HEK293 (cell line): Measurements from ENCODE around the gene APRT.
A peak's percentile ranks its signal among the peaks of the same experiment; 100 is the strongest.

Experiments
- HOXC10 ChIP-seq: sonication (generic); formaldehyde crosslinking; IDR thresholded peaks from 2 replicates; pipeline ENCODE4 v1.8.1; 2023; ENCODE audit warnings: mild to moderate bottlenecking, missing genetic modification reagents
- IKZF3 ChIP-seq: fragments of 450-650 bp; IDR thresholded peaks from 2 replicates; pipeline ENCODE4 v1.5.0; 2018; ENCODE audit warnings: missing biosample characterization, mild to moderate bottlenecking, missing genetic modification characterization, moderate library complexity
- KLF17 ChIP-seq: fragments of 450-650 bp; formaldehyde crosslinking; IDR thresholded peaks from 2 replicates; pipeline ENCODE4 v1.5.1; 2016; ENCODE audit warnings: missing biosample characterization, missing genetic modification characterization
- SALL2 ChIP-seq: fragments of 450-650 bp; formaldehyde crosslinking; IDR thresholded peaks from 2 replicates; pipeline ENCODE4 v1.5.0; 2017; ENCODE audit warnings: missing biosample characterization, mild to moderate bottlenecking, missing genetic modification characterization, borderline replicate concordance
- WT1 ChIP-seq: fragments of 450-650 bp; formaldehyde crosslinking; IDR thresholded peaks from 2 replicates; pipeline ENCODE4 v1.5.1; 2016; ENCODE audit warnings: missing biosample characterization, missing genetic modification characterization
- ZBTB1 ChIP-seq: fragments of 450-650 bp; formaldehyde crosslinking; IDR thresholded peaks from 2 replicates; pipeline ENCODE4 v1.5.1; 2016; ENCODE audit warnings: missing biosample characterization, missing genetic modification characterization
- ZBTB26 ChIP-seq: fragments of 450-650 bp; formaldehyde crosslinking; optimal IDR thresholded peaks from 2 replicates; pipeline ENCODE3; 2016; ENCODE audit warnings: missing biosample characterization, mild to moderate bottlenecking, missing genetic modification characterization
- ZIC2 ChIP-seq: fragments of 450-650 bp; formaldehyde crosslinking; IDR thresholded peaks from 2 replicates; pipeline ENCODE4 v1.5.1; 2016; ENCODE audit warnings: missing biosample characterization, missing genetic modification characterization
- ZNF121 ChIP-seq: fragments of 450-650 bp; formaldehyde crosslinking; IDR thresholded peaks from 2 replicates; pipeline ENCODE4 v1.5.1; 2016; ENCODE audit warnings: missing biosample characterization, missing genetic modification characterization
- ZNF148 ChIP-seq: fragments of 450-650 bp; formaldehyde crosslinking; IDR thresholded peaks from 2 replicates; pipeline ENCODE4 v1.5.0; 2017; ENCODE audit warnings: missing biosample characterization, missing genetic modification characterization, borderline replicate concordance
- ZNF18 ChIP-seq: fragments of 450-650 bp; formaldehyde crosslinking; IDR thresholded peaks from 2 replicates; pipeline ENCODE4 v1.5.1; 2016; ENCODE audit warnings: missing biosample characterization, missing genetic modification characterization
- ZNF214 ChIP-seq: fragments of 450-650 bp; formaldehyde crosslinking; IDR thresholded peaks from 2 replicates; pipeline ENCODE4 v1.5.1; 2017; ENCODE audit warnings: missing biosample characterization, mild to moderate bottlenecking, missing genetic modification characterization, borderline replicate concordance
- ZNF274 ChIP-seq, 2 experiments: fragments of 200-500 bp in 1 of 2; fragments of 450-650 bp in 1 of 2; sonication (Bioruptor generic) in 1 of 2; formaldehyde crosslinking in 1 of 2; IDR thresholded peaks; 2 replicates each; pipeline versions ENCODE4 v1.5.1 to v1.6.1; 2014 to 2016; ENCODE audit warnings: borderline replicate concordance in 1 of 2, inconsistent platforms in 1 of 2, low read length in 1 of 2, missing biosample characterization in 1 of 2, missing genetic modification characterization in 1 of 2
- ZNF292 ChIP-seq: fragments of 450-650 bp; formaldehyde crosslinking; IDR thresholded peaks from 2 replicates; pipeline ENCODE4 v1.5.1; 2016; ENCODE audit warnings: low read depth, missing biosample characterization, missing genetic modification characterization, borderline replicate concordance
- ZNF350 ChIP-seq: fragments of 450-650 bp; formaldehyde crosslinking; IDR thresholded peaks from 2 replicates; pipeline ENCODE4 v1.5.0; 2017; ENCODE audit warnings: missing biosample characterization, mild to moderate bottlenecking, missing genetic modification characterization
- ZNF391 ChIP-seq: fragments of 450-650 bp; formaldehyde crosslinking; IDR thresholded peaks from 2 replicates; pipeline ENCODE4 v1.5.1; 2016; ENCODE audit warnings: low read depth, missing biosample characterization, missing genetic modification characterization, borderline replicate concordance
- ZNF404 ChIP-seq: fragments of 450-650 bp; formaldehyde crosslinking; IDR thresholded peaks from 2 replicates; pipeline ENCODE4 v1.5.1; 2017; ENCODE audit warnings: missing biosample characterization, missing genetic modification characterization
- ZNF416 ChIP-seq: fragments of 450-650 bp; formaldehyde crosslinking; IDR thresholded peaks from 2 replicates; pipeline ENCODE4 v1.5.1; 2016; ENCODE audit warnings: missing biosample characterization, missing genetic modification characterization
- ZNF426 ChIP-seq: fragments of 450-650 bp; formaldehyde crosslinking; IDR thresholded peaks from 2 replicates; pipeline ENCODE4 v1.5.1; 2017; ENCODE audit warnings: missing biosample characterization, missing genetic modification characterization, mild to moderate bottlenecking, inconsistent platforms, moderate library complexity
- ZNF473 ChIP-seq: fragments of 450-650 bp; formaldehyde crosslinking; IDR thresholded peaks from 2 replicates; pipeline ENCODE4 v1.5.1; 2017; ENCODE audit warnings: missing biosample characterization, missing genetic modification characterization
- ZNF501 ChIP-seq: fragments of 450-650 bp; formaldehyde crosslinking; IDR thresholded peaks from 2 replicates; pipeline ENCODE4 v1.5.1; 2016; ENCODE audit warnings: missing biosample characterization, missing genetic modification characterization
- ZNF530 ChIP-seq: fragments of 450-650 bp; formaldehyde crosslinking; IDR thresholded peaks from 2 replicates; pipeline ENCODE4 v1.5.1; 2016; ENCODE audit warnings: low read depth, missing biosample characterization, missing genetic modification characterization
- ZNF548 ChIP-seq: fragments of 450-650 bp; formaldehyde crosslinking; IDR thresholded peaks from 2 replicates; pipeline ENCODE4 v1.5.1; 2016; ENCODE audit warnings: missing biosample characterization, missing genetic modification characterization
- ZNF558 ChIP-seq: fragments of 450-650 bp; formaldehyde crosslinking; IDR thresholded peaks from 2 replicates; pipeline ENCODE4 v1.5.1; 2016; ENCODE audit warnings: missing biosample characterization, missing genetic modification characterization
- ZNF610 ChIP-seq: fragments of 450-650 bp; formaldehyde crosslinking; IDR thresholded peaks from 2 replicates; pipeline ENCODE4 v1.5.1; 2016; ENCODE audit warnings: missing biosample characterization, missing genetic modification characterization, borderline replicate concordance
- ZNF747 ChIP-seq: fragments of 450-650 bp; formaldehyde crosslinking; IDR thresholded peaks from 2 replicates; pipeline ENCODE4 v1.5.1; 2016; ENCODE audit warnings: missing biosample characterization, missing genetic modification characterization
- ZNF76 ChIP-seq: fragments of 450-650 bp; formaldehyde crosslinking; IDR thresholded peaks from 2 replicates; pipeline ENCODE4; 2016; ENCODE audit warnings: low read depth, missing biosample characterization, missing genetic modification characterization, borderline replicate concordance
- ZNF777 ChIP-seq: fragments of 450-650 bp; formaldehyde crosslinking; IDR thresholded peaks from 2 replicates; pipeline ENCODE4 v1.5.1; 2017; ENCODE audit warnings: missing biosample characterization, missing genetic modification characterization, borderline replicate concordance
- ZSCAN16 ChIP-seq: fragments of 450-650 bp; formaldehyde crosslinking; IDR thresholded peaks from 2 replicates; pipeline ENCODE4 v1.5.1; 2016; ENCODE audit warnings: missing biosample characterization, missing genetic modification characterization
- ZSCAN30 ChIP-seq: fragments of 450-650 bp; IDR thresholded peaks from 2 replicates; pipeline ENCODE4 v1.5.1; 2018; ENCODE audit warnings: missing biosample characterization, mild to moderate bottlenecking, missing genetic modification characterization, moderate library complexity
- TF ChIP-seq, protein P1 (sequence below): fragments of 450-650 bp; formaldehyde crosslinking; IDR thresholded peaks from 2 replicates; pipeline ENCODE4 v1.5.1; 2017; ENCODE audit warnings: missing biosample characterization, missing genetic modification characterization

APRT gene

GRCh38 chr16:88785106-88785924 lies 26.4 kb downstream of the APRT start, which contains the start of gene PIEZO1 (continued):
- TF ChIP-seq ZNF148 (tag by site-specific recombination) (no peak), ZNF350 (tag by site-specific recombination) (no peak), ZNF558 (tag by site-specific recombination) (no peak), ZIC2 (tag by site-specific recombination) (peak; percentile 88), ZSCAN30 (0 out of 2 replicates have a peak, but pooled peaks have one; percentile 55), ZNF121 (no peak), KLF17 (tag by site-specific recombination) (no peak), ZNF416 (tag by site-specific recombination) (no peak), IKZF3 (tag by site-specific recombination) (no peak; the same call in 1 of the 2 replicates), ZBTB1 (tag by site-specific recombination) (no peak), ZNF274 (IDR thresholded peaks at IDR 0.05; ENCODE audit: low read length) (no peak), ZNF274 (tag by site-specific recombination; IDR thresholded peaks at IDR 0.05; ENCODE audit: borderline replicate concordance) (no peak), ZNF501 (tag by site-specific recombination) (no peak), HOXC10 (no peak), ZSCAN16 (tag by site-specific recombination) (no peak), ZNF76 (tag by site-specific recombination) (0 out of 2 replicates have a peak, but pooled peaks have one; percentile 23), ZNF426 (tag by site-specific recombination) (no peak), ZNF747 (tag by site-specific recombination) (no peak), ZNF214 (tag by site-specific recombination) (no peak), SALL2 (tag by site-specific recombination) (no peak), ZNF391 (no peak), ZNF473 (tag by site-specific recombination) (no peak), ZBTB26 (tag by site-specific recombination) (peak; percentile 69), ZNF404 (tag by site-specific recombination) (no peak), ZNF777 (tag by site-specific recombination) (peak; percentile 35; the same call in 1 of the 2 replicates), ZNF292 (no peak), ZNF530 (tag by site-specific recombination) (no peak), WT1 (no peak), ZNF548 (tag by site-specific recombination) (no peak), ZNF18 (tag by site-specific recombination) (no peak), ZNF610 (no peak)
- TF ChIP-seq, protein P1, sequence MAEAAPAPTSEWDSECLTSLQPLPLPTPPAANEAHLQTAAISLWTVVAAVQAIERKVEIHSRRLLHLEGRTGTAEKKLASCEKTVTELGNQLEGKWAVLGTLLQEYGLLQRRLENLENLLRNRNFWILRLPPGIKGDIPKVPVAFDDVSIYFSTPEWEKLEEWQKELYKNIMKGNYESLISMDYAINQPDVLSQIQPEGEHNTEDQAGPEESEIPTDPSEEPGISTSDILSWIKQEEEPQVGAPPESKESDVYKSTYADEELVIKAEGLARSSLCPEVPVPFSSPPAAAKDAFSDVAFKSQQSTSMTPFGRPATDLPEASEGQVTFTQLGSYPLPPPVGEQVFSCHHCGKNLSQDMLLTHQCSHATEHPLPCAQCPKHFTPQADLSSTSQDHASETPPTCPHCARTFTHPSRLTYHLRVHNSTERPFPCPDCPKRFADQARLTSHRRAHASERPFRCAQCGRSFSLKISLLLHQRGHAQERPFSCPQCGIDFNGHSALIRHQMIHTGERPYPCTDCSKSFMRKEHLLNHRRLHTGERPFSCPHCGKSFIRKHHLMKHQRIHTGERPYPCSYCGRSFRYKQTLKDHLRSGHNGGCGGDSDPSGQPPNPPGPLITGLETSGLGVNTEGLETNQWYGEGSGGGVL (tag by site-specific recombination), result peak; percentile 65
